ENCODE measurements around the gene RAI2.

Gene RAI2

GRCh38 chrX:17829566-17829965, 31.5 kb downstream of the RAI2 start:
- DNase-seq (ENCODE audit: low read depth in 1 of 2, low spot score in 1 of 2) = no peak

- DNase-seq (ENCODE audit: low read depth in 1 of 2, low spot score in 1 of 2) = no peak
Measured at GRCh38 chrX:17828171-17828570, 32.9 kb downstream of the RAI2 start.

DNA sequence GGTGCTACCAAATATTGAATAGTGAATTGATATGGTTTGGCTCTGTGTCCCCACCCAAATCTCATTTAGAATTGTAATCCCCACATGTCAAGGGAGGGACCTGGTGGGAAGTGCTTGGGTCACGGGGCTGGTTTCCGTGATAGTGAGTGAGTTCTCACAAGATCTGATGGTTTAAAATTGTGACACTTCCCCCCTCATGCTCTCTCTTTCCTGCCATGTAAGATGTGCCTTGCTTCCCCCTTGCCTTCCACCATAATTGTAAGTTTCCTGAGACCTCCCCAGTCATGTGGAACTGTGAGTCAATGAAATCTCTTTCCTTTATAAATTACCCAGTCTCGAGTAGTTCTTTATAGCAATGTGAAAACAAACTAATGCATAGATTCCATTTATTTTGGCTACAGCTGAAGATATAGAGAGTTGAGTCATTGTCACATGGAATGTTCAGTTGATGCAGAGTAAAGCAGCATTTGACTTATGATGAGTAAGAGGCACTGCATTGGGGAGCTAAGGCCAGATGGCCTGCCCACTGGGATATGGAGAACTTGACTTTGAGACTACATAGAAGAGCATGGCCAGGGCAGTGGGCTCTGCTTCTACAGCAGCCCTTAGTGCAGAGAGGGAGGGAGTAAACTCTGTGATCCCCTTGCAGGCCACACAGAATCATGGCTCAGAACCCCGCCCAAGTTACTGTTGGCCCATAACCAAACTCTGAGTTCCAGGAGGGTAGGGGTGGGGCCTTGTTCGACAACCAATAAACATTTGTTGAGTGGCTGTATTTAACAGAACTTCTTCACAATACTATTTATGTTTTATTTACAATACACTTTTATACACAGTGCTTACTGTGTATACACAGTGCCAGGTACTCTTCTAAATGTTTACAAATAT, 34.2 kb downstream of the RAI2 start:
- DNase-seq (ENCODE audit: low read depth in 1 of 2, low spot score in 1 of 2) = no peak

DNA sequence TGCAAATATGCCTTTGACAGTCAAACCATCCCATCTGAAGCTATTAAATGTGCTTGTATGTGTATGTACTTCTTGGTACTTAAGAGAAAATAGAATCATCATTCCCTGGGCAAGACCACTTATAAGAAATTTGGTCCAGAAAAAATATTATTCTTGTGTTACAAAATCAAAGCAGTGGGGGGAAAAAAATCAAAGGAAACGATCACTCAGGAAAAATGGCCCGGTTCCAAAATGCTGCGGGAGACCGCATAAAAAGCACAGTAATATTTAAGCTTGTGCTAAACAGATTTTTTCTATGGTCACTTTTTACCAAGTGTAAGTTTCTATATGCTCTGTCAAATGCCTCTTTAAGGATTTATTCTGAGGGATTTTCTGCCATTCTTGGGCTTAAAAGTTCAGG, 36.1 kb downstream of the RAI2 start:
- DNase-seq (ENCODE audit: low read depth in 1 of 2, low spot score in 1 of 2) = no peak

DNA sequence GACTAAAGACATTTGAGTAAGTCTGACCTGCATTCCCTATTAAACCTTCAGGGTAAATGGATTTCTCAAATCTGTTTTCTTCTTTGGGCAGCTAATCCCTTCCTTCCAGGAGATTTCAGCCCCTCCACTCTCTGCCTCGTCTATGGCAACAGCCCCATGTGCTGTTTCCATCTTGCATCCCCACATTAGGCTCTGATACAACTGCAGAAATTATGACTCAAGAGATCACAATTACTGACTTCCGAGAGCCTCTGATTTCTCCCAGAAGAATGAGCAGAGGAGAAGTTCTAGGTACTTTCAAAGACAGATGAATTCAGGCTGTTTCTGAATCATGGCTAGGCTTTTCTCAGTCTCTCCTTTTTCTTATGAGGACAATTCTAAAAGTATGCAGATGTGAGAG, 38.7 kb downstream of the RAI2 start:
- no peak for DNase-seq (ENCODE audit: low read depth in 1 of 2, low spot score in 1 of 2)

- no peak for DNase-seq (ENCODE audit: low read depth in 1 of 2, low spot score in 1 of 2)
Measured at GRCh38 chrX:17820100-17820499, 41.0 kb downstream of the RAI2 start.

GRCh38 chrX:17818726-17819125, 42.4 kb downstream of the RAI2 start:
- no peak for DNase-seq (ENCODE audit: low read depth in 1 of 2, low spot score in 1 of 2)

DNA sequence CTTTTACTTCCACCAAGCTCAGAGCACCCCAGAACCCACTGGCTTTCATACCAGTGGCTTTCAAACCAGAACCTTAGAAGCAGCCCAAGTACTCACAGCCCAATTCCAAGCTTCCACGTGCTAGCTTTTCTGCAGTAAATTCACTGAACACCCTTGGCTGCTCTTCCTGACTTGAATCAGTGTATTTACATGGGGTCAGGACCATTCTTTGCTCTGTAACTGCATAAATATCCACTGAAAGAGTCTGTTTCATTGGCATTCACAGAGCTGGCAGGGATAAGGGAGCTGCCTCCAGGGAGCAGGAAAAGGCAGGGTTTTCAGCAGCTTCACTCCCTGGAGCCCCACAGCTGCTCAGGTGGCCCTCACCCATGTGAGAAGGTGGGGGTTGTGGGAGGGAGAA, 43.8 kb downstream of the RAI2 start:
- DNase-seq (ENCODE audit: low read depth in 1 of 2, low spot score in 1 of 2) = no peak

DNA sequence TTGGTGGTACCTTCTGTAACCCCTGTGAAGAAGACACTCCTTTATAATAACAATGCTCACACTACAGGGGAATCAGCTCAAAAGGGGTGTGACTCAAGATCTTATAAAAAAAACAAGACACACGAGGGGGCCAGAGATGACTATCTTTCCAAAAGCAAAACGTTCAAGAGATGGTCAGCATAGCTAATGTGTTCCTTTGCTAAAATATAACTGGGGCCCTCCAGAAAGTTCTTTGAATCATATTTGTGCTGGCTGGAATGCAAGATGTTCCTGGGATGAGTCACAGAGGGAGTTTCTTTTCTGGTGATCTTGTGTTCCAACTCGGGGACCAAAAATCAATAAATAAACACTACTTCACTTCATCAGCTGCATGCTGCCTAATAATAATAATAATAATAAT, 46.5 kb downstream of the RAI2 start:
- no peak for DNase-seq (ENCODE audit: low read depth in 1 of 2, low spot score in 1 of 2)

- no peak for DNase-seq (ENCODE audit: low read depth in 1 of 2, low spot score in 1 of 2)
Measured at GRCh38 chrX:17814059-17814458, 47.0 kb downstream of the RAI2 start.

DNA sequence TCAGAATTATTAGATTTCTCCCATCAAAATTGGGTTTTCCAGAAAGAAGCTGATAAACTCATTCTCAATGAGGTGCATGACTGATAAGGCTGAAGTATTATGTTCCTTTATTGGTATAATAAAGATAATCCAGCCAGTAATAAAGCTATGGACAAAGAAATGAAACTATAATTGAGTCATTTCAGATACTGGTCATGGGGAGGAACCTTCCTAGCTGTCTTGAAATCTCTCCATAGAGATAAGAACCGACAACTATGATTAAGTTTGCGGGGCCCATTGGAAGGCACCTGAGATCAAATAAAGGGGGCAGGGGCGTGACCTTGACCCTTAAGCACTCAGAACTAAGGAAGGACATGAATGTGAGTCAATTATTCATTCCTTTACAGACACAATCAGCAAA, 47.8 kb downstream of the RAI2 start:
- no peak for DNase-seq (ENCODE audit: low read depth in 1 of 2, low spot score in 1 of 2)

DNA sequence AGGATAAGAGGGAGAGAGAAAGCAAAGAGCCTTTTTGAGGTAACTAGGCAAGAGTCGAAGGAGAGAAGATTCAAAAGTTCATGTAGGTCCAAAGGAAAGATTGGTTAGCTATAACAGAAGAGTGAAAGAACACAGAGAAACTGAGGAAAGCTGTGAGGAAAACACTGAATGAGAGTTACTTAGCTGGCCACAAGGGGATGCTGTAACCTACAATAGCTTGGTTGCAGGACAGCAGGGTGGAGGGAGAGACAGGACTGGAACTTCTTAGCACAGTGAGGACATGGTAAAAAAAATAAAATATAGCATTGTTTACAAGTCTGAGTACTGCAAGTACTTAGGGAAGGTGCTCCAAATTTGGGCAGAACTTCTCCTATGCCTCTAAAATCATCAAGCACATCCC, 48.3 kb downstream of the RAI2 start:
- no peak for DNase-seq (ENCODE audit: low read depth in 1 of 2, low spot score in 1 of 2)

- no peak for DNase-seq (ENCODE audit: low read depth in 1 of 2, low spot score in 1 of 2)
Measured at GRCh38 chrX:17809984-17810383, 51.1 kb downstream of the RAI2 start.

DNA sequence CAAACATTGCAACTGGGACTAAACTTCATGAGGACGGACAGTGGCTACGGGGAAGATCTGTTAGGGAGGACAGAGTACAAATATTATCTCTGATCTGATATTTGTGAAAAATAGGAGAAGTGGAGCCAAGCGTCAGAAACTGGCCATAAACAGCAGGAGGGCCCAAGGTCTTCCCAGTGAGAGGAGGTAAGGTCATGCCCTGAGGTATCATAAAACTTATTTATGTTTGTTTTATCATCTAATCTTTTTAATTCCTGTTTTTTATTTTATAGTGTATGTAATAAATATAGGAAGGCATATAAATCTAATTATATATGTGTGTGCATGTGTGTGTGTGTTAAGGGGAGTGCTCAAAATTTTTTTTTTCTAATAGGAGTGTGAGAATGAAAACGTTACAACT, 51.8 kb downstream of the RAI2 start:
- no peak for DNase-seq (ENCODE audit: low read depth in 1 of 2, low spot score in 1 of 2)

DNA sequence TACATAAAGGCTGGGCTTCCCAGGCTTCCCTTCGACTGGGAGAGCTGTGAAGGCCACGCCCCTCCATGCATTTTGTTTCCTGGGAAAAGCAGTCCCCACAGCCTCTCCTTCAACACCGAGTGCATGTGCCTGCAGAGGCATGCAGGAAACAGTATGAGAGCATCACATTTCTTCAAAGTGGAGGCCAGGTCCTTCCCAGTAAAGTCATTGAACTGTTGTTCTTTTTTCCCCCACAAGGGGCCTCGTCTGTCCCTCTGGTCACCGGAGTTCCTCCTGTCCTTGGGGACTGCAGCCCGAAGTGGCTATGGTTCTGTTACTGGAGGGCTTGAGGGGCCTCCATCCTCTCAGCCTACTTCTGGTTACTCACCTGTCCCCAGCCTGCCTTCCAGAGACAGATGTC, 56.0 kb downstream of the RAI2 start:
- no peak for DNase-seq (ENCODE audit: low read depth in 1 of 2, low spot score in 1 of 2)

DNA sequence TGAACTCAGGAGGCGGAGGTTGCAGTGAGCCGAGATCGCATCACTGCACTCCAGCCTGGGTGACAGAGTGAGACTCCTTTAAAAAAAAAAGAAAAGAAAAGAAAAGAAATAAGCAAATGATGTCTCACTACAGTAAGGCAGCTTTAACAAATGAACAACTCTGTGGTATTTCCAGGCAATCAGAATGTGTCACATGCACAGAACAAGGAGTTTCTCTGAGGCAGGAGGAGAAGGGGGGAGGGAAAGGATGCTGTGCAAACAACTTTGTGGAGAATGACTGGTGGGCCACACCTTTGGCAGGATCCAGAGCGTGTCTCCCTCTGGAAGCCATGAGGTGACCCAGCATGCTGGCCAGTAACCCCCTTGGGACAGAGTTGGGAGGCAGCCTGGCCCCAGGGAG, 57.6 kb downstream of the RAI2 start:
- DNase-seq (ENCODE audit: low read depth in 1 of 2, low spot score in 1 of 2) = no peak

DNA sequence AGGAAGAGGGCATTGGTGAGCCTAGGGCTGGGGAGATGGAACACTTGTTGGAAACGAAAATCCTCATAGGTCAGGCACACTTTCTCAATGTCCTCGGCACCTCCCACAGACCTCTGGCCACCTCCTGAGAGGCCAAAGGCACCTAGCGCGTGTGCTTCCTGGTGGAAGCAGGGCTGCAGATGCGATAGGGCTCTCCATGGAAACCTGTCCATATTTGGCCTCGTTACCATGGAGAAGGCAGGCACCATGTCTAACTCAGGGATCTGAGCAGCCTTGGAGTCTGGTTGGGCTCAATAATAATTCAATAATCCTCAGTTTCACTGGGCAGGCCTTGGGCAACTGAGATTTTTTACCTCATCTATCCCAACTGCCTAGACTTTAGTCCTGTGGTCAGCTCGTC, 58.3 kb downstream of the RAI2 start:
- DNase-seq (ENCODE audit: low read depth in 1 of 2, low spot score in 1 of 2) = no peak

DNA sequence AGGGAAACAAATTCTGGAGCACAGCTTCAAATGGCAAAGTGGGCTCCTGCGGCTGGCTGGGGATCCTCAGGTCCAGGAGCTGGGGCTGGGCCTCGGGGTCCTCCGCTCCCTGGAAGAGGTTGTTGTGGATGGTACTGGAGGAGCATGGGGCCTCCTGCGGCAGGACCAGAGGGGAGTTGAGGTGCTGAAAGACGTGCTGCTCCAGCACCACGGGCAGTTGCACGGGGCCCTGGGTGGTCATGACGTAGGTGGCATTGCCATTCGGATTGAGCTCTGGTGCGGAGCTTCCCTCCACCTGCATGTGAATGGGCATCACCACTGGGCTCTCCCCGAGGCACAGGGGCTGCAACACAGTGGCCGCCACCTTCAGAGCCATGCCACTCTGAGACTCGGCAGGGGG, 59.7 kb downstream of the RAI2 start:
- DNase-seq (ENCODE audit: low read depth in 1 of 2, low spot score in 1 of 2) = no peak

DNA sequence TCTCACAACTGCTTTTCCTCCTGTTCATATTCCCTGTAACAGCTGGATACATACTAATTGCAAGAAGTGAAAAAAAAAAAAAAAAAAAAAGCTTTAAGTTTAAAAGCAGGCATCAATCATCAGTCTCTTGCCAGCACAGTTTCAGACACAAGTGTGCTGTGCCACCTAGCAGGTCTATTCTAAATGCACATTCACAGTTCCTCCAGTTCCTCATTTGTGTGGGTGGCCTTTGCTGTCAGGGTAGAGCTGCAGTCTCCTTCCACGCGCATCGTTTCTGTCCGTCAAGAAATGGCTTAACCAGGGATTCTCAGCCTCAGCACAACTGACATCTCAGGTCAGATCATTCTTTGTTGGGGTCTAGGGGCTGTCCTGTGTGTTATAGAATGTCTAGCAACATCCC, 62.2 kb downstream of the RAI2 start:
- DNase-seq (ENCODE audit: low read depth in 1 of 2, low spot score in 1 of 2) = no peak

DNA sequence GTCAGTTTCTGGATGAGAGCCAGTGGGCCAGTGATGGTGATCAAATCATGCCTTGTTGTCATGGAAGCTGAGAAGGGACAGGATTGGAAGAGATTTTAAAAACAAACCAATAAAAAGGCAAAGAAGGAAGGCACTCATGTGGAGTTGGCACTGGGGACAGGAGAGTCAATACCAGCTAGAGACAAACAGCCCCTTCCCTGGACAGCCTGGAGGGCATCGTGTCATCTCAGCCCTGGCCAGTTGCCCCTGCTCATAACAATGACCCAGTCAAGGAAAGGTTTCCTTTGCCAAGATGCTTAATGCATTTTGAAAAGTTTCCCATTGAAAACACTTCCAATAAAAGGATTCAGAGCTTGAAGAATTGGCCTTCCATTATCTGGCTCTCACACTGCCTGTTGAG, 68.3 kb downstream of the RAI2 start:
- DNase-seq (ENCODE audit: low read depth in 1 of 2, low spot score in 1 of 2) = no peak

DNA sequence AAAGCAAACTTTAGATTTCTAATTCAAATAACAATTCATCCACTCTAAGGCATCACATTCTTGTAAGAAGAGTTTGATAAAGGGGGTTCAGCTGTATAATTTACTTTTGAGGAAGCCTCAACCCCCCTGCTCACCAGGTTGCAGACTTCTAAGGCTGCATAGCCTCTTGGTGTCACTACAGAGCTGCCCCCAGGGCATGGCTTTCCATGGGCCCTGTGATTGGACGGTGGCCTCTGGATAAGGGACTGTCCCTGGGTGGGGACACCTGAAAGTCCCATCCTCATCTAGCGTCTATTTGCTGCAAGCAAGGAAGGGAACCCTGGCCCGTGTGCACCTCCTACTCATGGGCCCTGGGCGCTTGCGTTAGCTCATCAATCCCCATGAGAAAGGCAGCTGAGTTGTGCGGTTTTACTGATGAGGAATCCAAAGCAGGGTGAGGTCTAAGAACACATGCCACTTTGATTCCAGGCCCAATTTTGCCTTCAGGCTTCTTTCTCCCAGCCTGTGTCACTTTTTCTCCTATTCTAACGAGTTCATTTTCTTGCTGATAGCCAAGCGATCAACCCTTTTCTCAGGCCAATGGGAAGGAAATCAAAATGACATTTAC, 72.0 kb downstream of the RAI2 start:
- no peak for DNase-seq (ENCODE audit: low read depth in 1 of 2, low spot score in 1 of 2)

- DNase-seq (ENCODE audit: low read depth in 1 of 2, low spot score in 1 of 2) = peak; percentile 7
Measured at GRCh38 chrX:17788439-17788838, 72.7 kb downstream of the RAI2 start.

DNA sequence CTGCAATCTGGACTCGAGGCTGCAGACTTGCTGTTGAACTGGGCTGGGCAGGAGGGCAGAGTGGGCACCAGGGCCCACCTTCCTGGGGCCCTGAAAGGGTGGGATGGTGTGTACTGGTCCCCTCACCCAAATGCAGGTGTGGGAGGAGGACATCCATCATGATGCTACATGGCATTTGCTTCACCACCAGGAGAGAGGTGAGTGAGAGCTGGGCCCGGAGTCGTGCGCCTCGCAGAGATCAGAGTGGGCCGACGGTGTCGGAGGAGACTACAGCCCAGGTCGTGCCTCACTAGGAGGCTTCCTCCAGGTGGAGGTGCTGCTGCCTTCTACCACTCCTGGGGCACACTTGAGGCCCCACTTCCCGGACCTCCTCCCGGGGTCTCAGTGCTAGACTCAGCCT, 73.5 kb downstream of the RAI2 start:
- DNase-seq (ENCODE audit: low read depth in 1 of 2, low spot score in 1 of 2) = no peak
